HuH-7 (cell line): Measurements from ENCODE around the gene ADGRB3.

ENCODE experiments used
- DNase-seq: peaks from one replicate; pipeline ENCODE4 v3.0.0; 2011; ENCODE audit warnings: low spot score

ADGRB3 gene

GRCh38 chr6:69128411-69128810 is 493.3 kb downstream of the ADGRB3 start:
- DNase-seq = no peak

GRCh38 chr6:69129046-69129445 is 494.0 kb downstream of the ADGRB3 start:
- DNase-seq = no peak

- DNase-seq = no peak
Measured at GRCh38 chr6:69135927-69136326, 500.8 kb downstream of the ADGRB3 start.

GRCh38 chr6:69138148-69138547 is 503.1 kb downstream of the ADGRB3 start:
- DNase-seq = no peak

- no peak for DNase-seq
Measured at GRCh38 chr6:69138893-69139494, 503.9 kb downstream of the ADGRB3 start.

- no peak for DNase-seq
Measured at GRCh38 chr6:69145062-69145461, 510.0 kb downstream of the ADGRB3 start.

GRCh38 chr6:69146385-69146784 is 511.3 kb downstream of the ADGRB3 start:
- no peak for DNase-seq

GRCh38 chr6:69155467-69155866 is 520.4 kb downstream of the ADGRB3 start:
- no peak for DNase-seq

- DNase-seq = no peak
Measured at GRCh38 chr6:69162811-69163210, 527.7 kb downstream of the ADGRB3 start.

- peak; percentile 3 for DNase-seq
Measured at GRCh38 chr6:69164564-69165229, 529.6 kb downstream of the ADGRB3 start.

- DNase-seq = no peak
Measured at GRCh38 chr6:69179681-69180080, 544.6 kb downstream of the ADGRB3 start.

- no peak for DNase-seq
Measured at GRCh38 chr6:69180361-69181067, 545.4 kb downstream of the ADGRB3 start.

GRCh38 chr6:69181964-69182363 is 546.9 kb downstream of the ADGRB3 start:
- DNase-seq = no peak

- no peak for DNase-seq
Measured at GRCh38 chr6:69185276-69185675, 550.2 kb downstream of the ADGRB3 start.

GRCh38 chr6:69202768-69203167 is 567.7 kb downstream of the ADGRB3 start:
- no peak for DNase-seq

- no peak for DNase-seq
Measured at GRCh38 chr6:69216127-69216526, 581.0 kb downstream of the ADGRB3 start.

GRCh38 chr6:69217343-69217742 is 582.3 kb downstream of the ADGRB3 start:
- no peak for DNase-seq

- DNase-seq = no peak
Measured at GRCh38 chr6:69220375-69220774, 585.3 kb downstream of the ADGRB3 start.

- DNase-seq = no peak
Measured at GRCh38 chr6:69232008-69232407, 596.9 kb downstream of the ADGRB3 start.

GRCh38 chr6:69232496-69232895 is 597.4 kb downstream of the ADGRB3 start:
- DNase-seq = no peak

- DNase-seq = peak; percentile 55
Measured at GRCh38 chr6:69232911-69233448, 597.9 kb downstream of the ADGRB3 start.

- DNase-seq = no peak
Measured at GRCh38 chr6:69238067-69238466, 603.0 kb downstream of the ADGRB3 start.

GRCh38 chr6:69246983-69247382 is 611.9 kb downstream of the ADGRB3 start:
- DNase-seq = no peak
